K562 (cell line): ENCODE results near the gene USPL1. TPM values are rescaled to one million over a fixed set of nuclear protein-coding genes. Genes with fewer than 3 reads are reported as not detected.

Experiments
- ATAC-seq: fragments of 200-7000 bp; cut with Tn5 transposase; 3 replicates; pipeline ENCODE4 v1.9.1; 2020; ENCODE audit warnings: moderate library complexity
- BruUV-seq: library from RNA; stranded (reverse); fragments of 400-500 nt; replicated peaks from 2 replicates; lab custom pipeline; 2021; lab: Mats Ljungman, UMichigan
- CTCF ChIA-PET: fragments of 300-600 bp; formaldehyde crosslinking; extraction: SDS; loops from one replicate; lab custom pipeline; 2021; ENCODE audit warnings: low intra/inter-chr PET ratio; lab: Yijun Ruan, JAX
- POLR2A ChIA-PET: fragments of 300-600, 350-650 bp; sonication (Branson Sonifier 250); formaldehyde crosslinking; extraction: SDS; loops from one replicate; lab custom pipeline; 2021; ENCODE audit warnings: antibody characterized with exemption, inconsistent platforms; lab: Yijun Ruan, JAX
- DNase-seq, 4 experiments: peaks; one replicate each; pipeline versions ENCODE4 v3.0.0 to v3.0.0-alpha.2; 2011 to 2018; ENCODE audit warnings: low spot score in 3 of 4, mixed read lengths in 3 of 4; ENCODE audit errors: extremely low read depth in 1 of 4
- FAIRE-seq: peaks from 2 replicates; lab custom pipeline; 2011; peaks lifted over from hg19 to GRCh38; lab: Jason Lieb, UNC
- H2AFZ ChIP-seq: 2 replicates; pipeline ENCODE4 v1.6.0; 2011; ENCODE audit warnings: low read depth, low read length, control low read depth, inconsistent platforms
- H3K27ac ChIP-seq: fragments of 200-600 bp; 3 replicates; pipeline ENCODE4 v1.8.0; 2011; ENCODE audit warnings: low read depth, mild to moderate bottlenecking, control low read depth, inconsistent platforms, low read length, moderate library complexity, mixed read lengths; ENCODE audit errors: extremely low read depth
- H3K27me3 ChIP-seq, 2 experiments: fragments of 300-600 bp in 1 of 2; 2 replicates in 1 of 2; 3 replicates in 1 of 2; pipeline versions ENCODE4 v1.6.0 to v1.8.0; 2011; ENCODE audit warnings: inconsistent platforms in 2 of 2, low read length in 2 of 2, mild to moderate bottlenecking in 1 of 2, mixed read lengths in 1 of 2, moderate library complexity in 1 of 2; ENCODE audit not compliant: control insufficient read depth in 2 of 2, insufficient read depth in 2 of 2
- H3K36me3 ChIP-seq: fragments of 300-600 bp; 3 replicates; pipeline ENCODE4 v1.8.0; 2011; ENCODE audit warnings: mild to moderate bottlenecking, low read length, inconsistent platforms; ENCODE audit not compliant: control insufficient read depth, insufficient read depth
- H3K4me1 ChIP-seq, 2 experiments: fragments of 200-600 bp in 1 of 2; replicated peaks in 1 of 2; 2 replicates in 1 of 2; 3 replicates in 1 of 2; pipeline versions ENCODE4 v1.5.1 to v1.8.0; 2011; ENCODE audit warnings: inconsistent platforms in 2 of 2, low read length in 2 of 2, mild to moderate bottlenecking in 1 of 2, mixed read lengths in 1 of 2, moderate library complexity in 1 of 2; ENCODE audit not compliant: control insufficient read depth in 2 of 2, insufficient read depth in 2 of 2
- H3K4me2 ChIP-seq: 2 replicates; pipeline ENCODE4 v1.6.1; 2011; ENCODE audit warnings: low read length, control low read depth, inconsistent platforms, mixed read lengths; ENCODE audit not compliant: insufficient read depth
- H3K4me3 ChIP-seq: fragments of 200-600 bp; sonication (generic), shearing (Covaris generic); 2 replicates; pipeline ENCODE4 v1.5.1; 2016; ENCODE audit warnings: control low read depth, inconsistent platforms
- H3K79me2 ChIP-seq: fragments of 200-600 bp; 3 replicates; pipeline ENCODE4 v1.8.0; 2011; ENCODE audit warnings: low read length, inconsistent platforms; ENCODE audit not compliant: control insufficient read depth, insufficient read depth
- H3K9ac ChIP-seq, 2 experiments: 2 replicates each; pipeline versions ENCODE4 v1.6.0 to v1.6.1; 2011; ENCODE audit warnings: low read depth in 2 of 2, low read length in 2 of 2, control low read depth in 1 of 2, inconsistent platforms in 1 of 2, mild to moderate bottlenecking in 1 of 2, mixed read lengths in 1 of 2; ENCODE audit not compliant: insufficient read depth in 1 of 2
- H3K9me1 ChIP-seq: one replicate; pipeline ENCODE4 v1.6.0; 2011; ENCODE audit warnings: inconsistent platforms, mild to moderate bottlenecking, low read length, moderate library complexity; ENCODE audit not compliant: control insufficient read depth, insufficient read depth
- H3K9me3 ChIP-seq: replicated peaks from 2 replicates; pipeline ENCODE4 v1.5.1; 2011; ENCODE audit warnings: low read depth, low read length, inconsistent platforms; ENCODE audit not compliant: control insufficient read depth, insufficient read depth
- H4K20me1 ChIP-seq: replicated peaks from 2 replicates; pipeline ENCODE4 v1.6.1; 2011; ENCODE audit warnings: low read length, inconsistent platforms, mixed read lengths; ENCODE audit not compliant: control insufficient read depth, insufficient read depth
- CSDE1 ChIP-seq, 2 experiments: fragments of 450-650 bp; IDR thresholded peaks; 2 replicates each; pipeline ENCODE4 v1.6.1; 2016; ENCODE audit warnings: mild to moderate bottlenecking in 1 of 2
- E2F3 ChIP-seq: fragments of 250-450 bp; sonication (Bioruptor Pico); IDR thresholded peaks from 2 replicates; pipeline ENCODE4 v1.4.0; 2020; ENCODE audit warnings: mild to moderate bottlenecking
- ERF ChIP-seq: fragments of 450-650 bp; formaldehyde crosslinking; IDR thresholded peaks from 2 replicates; pipeline ENCODE4 v1.4.0; 2020; ENCODE audit warnings: mild to moderate bottlenecking, mixed read lengths
- ETV1 ChIP-seq: fragments of 450-650 bp; conservative IDR thresholded peaks from 2 replicates; pipeline ENCODE4 v1.6.1; 2016; ENCODE audit warnings: missing genetic modification characterization, control low read depth, low read depth, missing compliant biosample characterization
- FOXJ2 ChIP-seq: fragments of 200-800 bp; sonication (Bioruptor generic); IDR thresholded peaks from 2 replicates; pipeline ENCODE4 v1.6.1; 2016; ENCODE audit warnings: missing genetic modification characterization, missing compliant biosample characterization
- LCOR ChIP-seq: sonication (generic); formaldehyde crosslinking; IDR thresholded peaks from 2 replicates; pipeline ENCODE4 v1.8.0; 2022; ENCODE audit warnings: mild to moderate bottlenecking, missing genetic modification reagents
- MLLT1 ChIP-seq, 2 experiments: fragments of 450-650 bp; IDR thresholded peaks; 2 replicates each; pipeline ENCODE4 v1.6.1; 2016
- MTF1 ChIP-seq: fragments of 250-450 bp; sonication (Bioruptor Pico); IDR thresholded peaks from 2 replicates; pipeline ENCODE4 v1.9.0; 2021; ENCODE audit warnings: moderate library complexity, mild to moderate bottlenecking, inconsistent platforms, borderline replicate concordance
- NR4A1 ChIP-seq, 2 experiments: fragments of 250-450 bp in 1 of 2; fragments of 450-650 bp in 1 of 2; sonication (Bioruptor Pico) in 1 of 2; IDR thresholded peaks; 2 replicates each; pipeline versions ENCODE4 v1.4.0 to v1.6.1; 2016 to 2020; ENCODE audit warnings: mild to moderate bottlenecking in 2 of 2, missing compliant biosample characterization in 1 of 2, missing genetic modification characterization in 1 of 2, moderate library complexity in 1 of 2
- OTX1 ChIP-seq: fragments of 450-650 bp; formaldehyde crosslinking; IDR thresholded peaks from 2 replicates; pipeline ENCODE4 v1.4.0; 2022; ENCODE audit warnings: mild to moderate bottlenecking
- POLR2AphosphoS5 ChIP-seq: IDR thresholded peaks from 2 replicates; pipeline ENCODE4 v1.6.1; 2011; ENCODE audit warnings: mild to moderate bottlenecking, low read depth, low read length, moderate library complexity; ENCODE audit not compliant: control insufficient read depth, insufficient read depth
- SMAD4 ChIP-seq: fragments of 250-450 bp; sonication (Bioruptor Pico); conservative IDR thresholded peaks from 2 replicates; pipeline ENCODE4 v1.8.0; 2021; ENCODE audit warnings: inconsistent platforms, mild to moderate bottlenecking, moderate library complexity
- SMARCA4 ChIP-seq: fragments of 450-650 bp; IDR thresholded peaks from 2 replicates; pipeline ENCODE4 v1.6.1; 2016
- SMARCC2 ChIP-seq: fragments of 450-650 bp; IDR thresholded peaks from 2 replicates; pipeline ENCODE4 v1.6.1; 2017; ENCODE audit warnings: antibody characterized with exemption, moderate library complexity, mild to moderate bottlenecking, low read depth
- SOX6 ChIP-seq: fragments of 450-650 bp; IDR thresholded peaks from 2 replicates; pipeline ENCODE4 v1.6.1; 2014; ENCODE audit warnings: mild to moderate bottlenecking
- ZKSCAN1 ChIP-seq: fragments of 150-350 bp; IDR thresholded peaks from 2 replicates; pipeline ENCODE4 v1.6.1; 2016; ENCODE audit warnings: low read depth, low read length
- ZNF449 ChIP-seq: fragments of 250-450 bp; sonication (Bioruptor Pico); IDR thresholded peaks from 2 replicates; pipeline ENCODE4 v1.8.0; 2022; ENCODE audit warnings: moderate library complexity, mild to moderate bottlenecking, inconsistent platforms
- WGBS: fragments of 100-300 bp; shearing (Covaris generic); methylation state at CpG from one replicate; pipeline ENCODE4 v1.1.6; 2016; ENCODE audit warnings: low coverage, mixed read lengths; ENCODE audit not compliant: insufficient coverage; ENCODE audit errors: missing lambda C conversion rate; 5-methylcytosine and 5-hydroxymethylcytosine counted together
- in situ Hi-C: fragments of 300-500 bp; cut with MboI; formaldehyde crosslinking; loops from 4 replicates; pipeline ENCODE4 v1.15.0; 2018; ENCODE audit warnings: inconsistent platforms, mixed read lengths
- intact Hi-C: fragments of 100-400 bp; cut with micrococcal nuclease; formaldehyde crosslinking; loops from 2 replicates; pipeline ENCODE4 v1.14.2; 2022
- polyA plus RNA-seq, 8 experiments: library from polyadenylated mRNA; depleted of rRNA in 4 of 8; stranded (reverse) in 5 of 8; unstranded in 3 of 8; fragments of >200 nt; fragmentation: Nextera tagmentation in 2 of 8; fragmentation: Illumina TruSeq in 1 of 8; extraction: Ambion mirVana in 2 of 8; extraction: Trizol in 1 of 8; gene quantifications; 2 replicates each; pipeline versions ENCODE4 v1.2.1 to v1.2.3, GENCODE V29; 2011 to 2014; ENCODE audit warnings: inconsistent platforms in 1 of 8, missing spikeins in 1 of 8
- total RNA-seq, 7 experiments: library from RNA; depleted of rRNA in 6 of 7; stranded (reverse); fragments of >200 nt in 6 of 7; fragmentation: Illumina TruSeq in 2 of 7; extraction: Trizol in 2 of 7; gene quantifications; 2 replicates each; pipeline versions ENCODE4 v1.2.1 to v1.2.3, GENCODE V29; 2011 to 2021; ENCODE audit warnings: low replicate concordance in 1 of 7
- TF ChIP-seq, protein P1 (sequence below): sonication (generic); formaldehyde crosslinking; IDR thresholded peaks from 2 replicates; pipeline ENCODE4 v1.8.0; 2022; ENCODE audit warnings: missing genetic modification reagents, mild to moderate bottlenecking, borderline replicate concordance

Gene USPL1
- total and polyA plus RNA-seq, 9 of the 15 experiments (the other 6 are each of a cell fraction or from before 2014, with no cell fraction given), result 5.5 to 18.0 (median 12.0) TPM

DNA sequence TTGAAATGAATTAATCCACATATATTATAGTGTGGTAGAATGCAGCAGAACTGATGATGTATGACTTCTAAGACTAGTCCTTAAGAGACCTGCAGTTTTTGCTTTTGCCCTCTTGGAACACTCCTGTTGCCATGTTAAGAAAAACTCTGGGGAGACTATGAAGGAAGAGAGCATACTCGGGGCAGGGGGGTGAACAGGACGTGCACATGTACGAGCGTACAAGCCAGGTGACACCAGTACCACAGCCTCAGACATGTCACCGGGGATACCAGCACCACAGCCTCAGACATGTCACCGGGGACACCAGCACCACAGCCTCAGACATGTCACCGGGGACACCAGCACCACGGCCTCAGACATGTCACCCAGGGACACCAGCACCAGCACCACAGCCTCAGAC is 15.9 kb upstream of the USPL1 start (continued):
- TF ChIP-seq ZNF449 (CRISPR knock-in tag), result no peak

GRCh38 chr13:30605052-30605451 is 12.7 kb upstream of the USPL1 start:
- ChIA-PET POLR2A (no interaction called here), CTCF (no interaction called here)
- H3K4me1 ChIP-seq, result no peaks in the 10 kb centered on the region; a peak in 1 of 5 replicates
- H3K27ac ChIP-seq, result no peak overlapping the region
- DNase-seq (no peak), FAIRE-seq (no peak), ATAC-seq (no peak)
- no peaks in the 10 kb centered on the region for H3K79me2 ChIP-seq
- 45% methylated on average over 6 of the region's 7 CpGs for WGBS
- no peaks in the 10 kb centered on the region for H3K36me3 ChIP-seq
- no peak overlapping the region for H3K4me2 ChIP-seq
- no peaks in the 10 kb centered on the region for H4K20me1 ChIP-seq
- H3K4me3 ChIP-seq, result no peak overlapping the region
- intact Hi-C loops, result no loop called here
- in situ Hi-C loops, result no loop called here
- no peak overlapping the region for H2AFZ ChIP-seq
- no TSS peak for BruUV-seq
- no peaks in the 10 kb centered on the region for H3K27me3 ChIP-seq
- no peaks in the 10 kb centered on the region for H3K9me3 ChIP-seq
- no peak for TF ChIP-seq SMARCC2
- TF ChIP-seq SOX6, result no peak
- TF ChIP-seq ETV1, result no peak
- TF ChIP-seq MLLT1 (IDR thresholded peaks at IDR 0.05), result no peak
- TF ChIP-seq FOXJ2 (tag), result no peak
- no peak for TF ChIP-seq E2F3
- no peak for TF ChIP-seq ERF (CRISPR knock-in tag)
- TF ChIP-seq SMAD4 (CRISPR knock-in tag), result no peak
- TF ChIP-seq CSDE1 (IDR thresholded peaks at IDR 0.05), result no peak
- no peak for TF ChIP-seq LCOR (CRISPR knock-in tag)
- no peak for TF ChIP-seq OTX1
- TF ChIP-seq, protein P1, sequence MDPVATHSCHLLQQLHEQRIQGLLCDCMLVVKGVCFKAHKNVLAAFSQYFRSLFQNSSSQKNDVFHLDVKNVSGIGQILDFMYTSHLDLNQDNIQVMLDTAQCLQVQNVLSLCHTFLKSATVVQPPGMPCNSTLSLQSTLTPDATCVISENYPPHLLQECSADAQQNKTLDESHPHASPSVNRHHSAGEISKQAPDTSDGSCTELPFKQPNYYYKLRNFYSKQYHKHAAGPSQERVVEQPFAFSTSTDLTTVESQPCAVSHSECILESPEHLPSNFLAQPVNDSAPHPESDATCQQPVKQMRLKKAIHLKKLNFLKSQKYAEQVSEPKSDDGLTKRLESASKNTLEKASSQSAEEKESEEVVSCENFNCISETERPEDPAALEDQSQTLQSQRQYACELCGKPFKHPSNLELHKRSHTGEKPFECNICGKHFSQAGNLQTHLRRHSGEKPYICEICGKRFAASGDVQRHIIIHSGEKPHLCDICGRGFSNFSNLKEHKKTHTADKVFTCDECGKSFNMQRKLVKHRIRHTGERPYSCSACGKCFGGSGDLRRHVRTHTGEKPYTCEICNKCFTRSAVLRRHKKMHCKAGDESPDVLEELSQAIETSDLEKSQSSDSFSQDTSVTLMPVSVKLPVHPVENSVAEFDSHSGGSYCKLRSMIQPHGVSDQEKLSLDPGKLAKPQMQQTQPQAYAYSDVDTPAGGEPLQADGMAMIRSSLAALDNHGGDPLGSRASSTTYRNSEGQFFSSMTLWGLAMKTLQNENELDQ (CRISPR knock-in tag), result no peak
- no peak for TF ChIP-seq NR4A1 (CRISPR knock-in tag; IDR thresholded peaks at IDR 0.05)
- no peak for TF ChIP-seq NR4A1 (tag; IDR thresholded peaks at IDR 0.05)
- TF ChIP-seq POLR2AphosphoS5, result no peak
- TF ChIP-seq ZKSCAN1, result no peak
- no peak for TF ChIP-seq MTF1 (CRISPR knock-in tag)
- TF ChIP-seq SMARCA4, result no peak
- H3K9ac ChIP-seq, result no peak overlapping the region
- no peaks in the 10 kb centered on the region for H3K9me1 ChIP-seq
